HG03135 (cell line): ENCODE results near the gene TRPC4AP.

Experiments used
- ATAC-seq: cut with Tn5 transposase; IDR thresholded peaks from one replicate; pipeline ENCODE4 v1.9.1; 2021; ENCODE audit warnings: mild to moderate bottlenecking, moderate library complexity; ENCODE audit not compliant: unreplicated experiment

Gene TRPC4AP

GRCh38 chr20:35003211-35004031 lies 89.2 kb downstream of the TRPC4AP start:
- no peak for ATAC-seq

GRCh38 chr20:35002426-35003210 lies 90.0 kb downstream of the TRPC4AP start:
- ATAC-seq: no peak

- ATAC-seq: no peak
Measured at GRCh38 chr20:35001596-35002362, 90.8 kb downstream of the TRPC4AP start.

GRCh38 chr20:35000922-35001595 lies 91.5 kb downstream of the TRPC4AP start:
- ATAC-seq: no peak

- no peak for ATAC-seq
Measured at GRCh38 chr20:35000311-35000921, 92.2 kb downstream of the TRPC4AP start.

- ATAC-seq: no peak
Measured at GRCh38 chr20:34999782-35000181, 92.8 kb downstream of the TRPC4AP start.

- ATAC-seq: no peak
Measured at GRCh38 chr20:34999021-34999451, 93.6 kb downstream of the TRPC4AP start.

- no peak for ATAC-seq
Measured at GRCh38 chr20:34998331-34998950, 94.2 kb downstream of the TRPC4AP start.

- no peak for ATAC-seq
Measured at GRCh38 chr20:34997774-34998173, 94.8 kb downstream of the TRPC4AP start.

- ATAC-seq: no peak
Measured at GRCh38 chr20:34997131-34997561, 95.5 kb downstream of the TRPC4AP start.

- ATAC-seq: no peak
Measured at GRCh38 chr20:34996243-34997028, 96.2 kb downstream of the TRPC4AP start.

- no peak for ATAC-seq
Measured at GRCh38 chr20:34995696-34996095, 96.9 kb downstream of the TRPC4AP start.

GRCh38 chr20:34995192-34995591 lies 97.4 kb downstream of the TRPC4AP start:
- no peak for ATAC-seq

- ATAC-seq: no peak
Measured at GRCh38 chr20:34994509-34995131, 98.0 kb downstream of the TRPC4AP start.

- ATAC-seq: no peak
Measured at GRCh38 chr20:34993941-34994508, 98.6 kb downstream of the TRPC4AP start.

- no peak for ATAC-seq
Measured at GRCh38 chr20:34992751-34993417, 99.7 kb downstream of the TRPC4AP start.

GRCh38 chr20:34990661-34991214 lies 101.9 kb downstream of the TRPC4AP start:
- no peak for ATAC-seq
